Activated B cell treated with CpG ODN at 0.5 μM for 24 hours (primary cell): ENCODE results near the gene PCBP1. TPM values are rescaled to one million over a fixed set of nuclear protein-coding genes. Genes with fewer than 3 reads are reported as not detected.

Experiments
- ATAC-seq: fragments of 200-7000 bp; cut with Tn5 transposase; one replicate; pipeline ENCODE4 v1.10.0; 2021; ENCODE audit warnings: low read depth, mild to moderate bottlenecking, moderate library complexity
- CTCF ChIA-PET: fragments of 350-600 bp; sonication (Branson Sonifier 250); formaldehyde crosslinking; loops from one replicate; lab custom pipeline; 2021; ENCODE audit warnings: antibody characterized with exemption; lab: Charles Lee
- POLR2A ChIA-PET: fragments of 350-600 bp; sonication (Branson Sonifier 250); formaldehyde crosslinking; loops from one replicate; lab custom pipeline; 2021; ENCODE audit warnings: antibody characterized with exemption; lab: Charles Lee
- DNase-seq: peaks from one replicate; pipeline ENCODE4 v3.0.0; 2022
- H3K27ac Mint-ChIP-seq: one replicate; pipeline ENCODE4 v1.8.0; 2020; ENCODE audit warnings: mixed read lengths
- H3K27me3 Mint-ChIP-seq: one replicate; pipeline ENCODE4 v1.8.0; 2021; ENCODE audit warnings: mixed read lengths
- H3K36me3 Mint-ChIP-seq: one replicate; pipeline ENCODE4 v1.8.0; 2021; ENCODE audit warnings: low read depth, mixed read lengths
- H3K4me1 Mint-ChIP-seq: one replicate; pipeline ENCODE4 v1.8.0; 2021; ENCODE audit warnings: mixed read lengths
- H3K4me3 Mint-ChIP-seq: one replicate; pipeline ENCODE4 v1.8.0; 2020; ENCODE audit warnings: mild to moderate bottlenecking, mixed read lengths
- H3K9me3 Mint-ChIP-seq: one replicate; pipeline ENCODE4 v1.8.0; 2020; ENCODE audit warnings: mixed read lengths
- intact Hi-C: fragments of 100-400 bp; cut with micrococcal nuclease; formaldehyde crosslinking; loops from one replicate; pipeline ENCODE4 v1.15.1; 2024
- total RNA-seq: library from RNA; stranded (reverse); gene quantifications from 2 replicates; pipeline ENCODE4 v1.2.3, GENCODE V29; 2022
- TF ChIP-seq, protein P1 (sequence below): fragments of 200-600 bp; IDR thresholded peaks from one replicate; pipeline ENCODE4 v1.8.0; 2022; ENCODE audit warnings: antibody characterized with exemption, mild to moderate bottlenecking

Gene PCBP1
- total RNA-seq, 1 donor from 2014 or later: 370 TPM

GRCh38 chr2:70089220-70089982, 2.1 kb downstream of the PCBP1 start:
- DNase-seq (no peak), ATAC-seq (no peak)
- CTCF ChIA-PET: interaction anchor here (0.9 to 1.5 kb wide), 3 partner anchors 15 to 26 kb away, joined by 3 to 5 read pairs (median 3); no protein-coding TSS in a partner anchor
- intact Hi-C loops: loop anchor here (1.0 kb wide), 1 partner anchor 19 kb away; no protein-coding TSS in a partner anchor
- peak overlapping the region; percentile 100 for H3K27ac Mint-ChIP-seq
- TF ChIP-seq, protein P1, sequence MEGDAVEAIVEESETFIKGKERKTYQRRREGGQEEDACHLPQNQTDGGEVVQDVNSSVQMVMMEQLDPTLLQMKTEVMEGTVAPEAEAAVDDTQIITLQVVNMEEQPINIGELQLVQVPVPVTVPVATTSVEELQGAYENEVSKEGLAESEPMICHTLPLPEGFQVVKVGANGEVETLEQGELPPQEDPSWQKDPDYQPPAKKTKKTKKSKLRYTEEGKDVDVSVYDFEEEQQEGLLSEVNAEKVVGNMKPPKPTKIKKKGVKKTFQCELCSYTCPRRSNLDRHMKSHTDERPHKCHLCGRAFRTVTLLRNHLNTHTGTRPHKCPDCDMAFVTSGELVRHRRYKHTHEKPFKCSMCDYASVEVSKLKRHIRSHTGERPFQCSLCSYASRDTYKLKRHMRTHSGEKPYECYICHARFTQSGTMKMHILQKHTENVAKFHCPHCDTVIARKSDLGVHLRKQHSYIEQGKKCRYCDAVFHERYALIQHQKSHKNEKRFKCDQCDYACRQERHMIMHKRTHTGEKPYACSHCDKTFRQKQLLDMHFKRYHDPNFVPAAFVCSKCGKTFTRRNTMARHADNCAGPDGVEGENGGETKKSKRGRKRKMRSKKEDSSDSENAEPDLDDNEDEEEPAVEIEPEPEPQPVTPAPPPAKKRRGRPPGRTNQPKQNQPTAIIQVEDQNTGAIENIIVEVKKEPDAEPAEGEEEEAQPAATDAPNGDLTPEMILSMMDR: no peak
- H3K4me1 Mint-ChIP-seq: peaks cover 72% of the 10 kb centered on the region
- POLR2A ChIA-PET: interaction anchor here (0.5 to 30.7 kb wide), 9 partner anchors 11 to 193 kb away, joined by 3 to 976 read pairs (median 112); partner anchors contain the start of genes C2orf42 and MXD1
- H3K36me3 Mint-ChIP-seq: peaks cover 47% of the 10 kb centered on the region
- H3K27me3 Mint-ChIP-seq: no peaks in the 10 kb centered on the region
- H3K9me3 Mint-ChIP-seq: no peaks in the 10 kb centered on the region
- H3K4me3 Mint-ChIP-seq: peak overlapping the region; percentile 96

DNA sequence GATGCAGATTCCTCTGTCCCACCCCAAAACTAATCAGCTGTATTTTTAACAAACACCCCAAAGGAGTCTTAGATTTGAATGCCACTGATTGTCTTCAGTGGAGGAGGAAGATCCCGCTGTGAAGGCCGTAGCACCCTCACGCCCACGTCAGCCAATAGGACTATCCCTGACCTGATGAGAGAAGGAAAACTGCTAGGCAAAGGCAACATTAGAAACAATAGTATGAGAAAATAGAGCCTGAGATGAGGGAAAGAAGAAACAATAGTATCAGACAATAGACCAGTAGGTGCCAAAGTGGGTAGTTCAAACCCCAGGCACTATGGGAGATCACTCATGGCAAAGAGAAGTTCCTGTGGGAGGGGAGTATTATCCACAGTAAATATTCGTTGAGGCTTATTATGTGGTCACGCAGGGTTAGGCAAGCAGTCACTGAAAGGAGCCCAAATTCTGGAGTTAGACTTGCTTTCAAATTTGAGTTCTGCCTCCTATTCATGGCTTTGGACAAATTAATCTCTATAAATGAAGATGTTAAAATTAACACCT, 2.8 kb downstream of the PCBP1 start:
- Mint-ChIP-seq H3K9me3 (no peaks in the 10 kb centered on the region), H3K27ac (peak overlapping the region; percentile 100), H3K27me3 (no peaks in the 10 kb centered on the region), H3K36me3 (peaks cover 50% of the 10 kb centered on the region), H3K4me3 (peak overlapping the region; percentile 96), H3K4me1 (peaks cover 73% of the 10 kb centered on the region)
- DNase-seq: no peak
- TF ChIP-seq, protein P1: no peak
- intact Hi-C loops: loop anchor here (1.0 kb wide), 1 partner anchor 18 kb away; no protein-coding TSS in a partner anchor
- CTCF ChIA-PET: interaction anchor here (1.5 kb wide), 1 partner anchor 25 kb away, joined by 3 read pairs; no protein-coding TSS in a partner anchor
- no peak for ATAC-seq
- POLR2A ChIA-PET: interaction anchor here (0.5 to 30.7 kb wide), 6 partner anchors 17 to 194 kb away, joined by 3 to 976 read pairs (median 264); partner anchors contain the start of gene MXD1

GRCh38 chr2:70090706-70091334, 3.5 kb downstream of the PCBP1 start:
- peaks cover 50% of the 10 kb centered on the region for H3K36me3 Mint-ChIP-seq
- POLR2A ChIA-PET: interaction anchor here (0.6 to 30.7 kb wide), 6 partner anchors 17 to 195 kb away, joined by 4 to 976 read pairs (median 264); partner anchors contain the start of gene MXD1
- CTCF ChIA-PET: interaction anchor here (1.5 kb wide), 1 partner anchor 45 kb away, joined by 4 read pairs; no protein-coding TSS in a partner anchor
- H3K4me3 Mint-ChIP-seq: peak overlapping the region; percentile 96
- H3K27ac Mint-ChIP-seq: peak overlapping the region; percentile 100
- DNase-seq: no peak
- intact Hi-C loops: no loop called here
- H3K27me3 Mint-ChIP-seq: no peaks in the 10 kb centered on the region
- H3K4me1 Mint-ChIP-seq: peaks cover 73% of the 10 kb centered on the region
- TF ChIP-seq, protein P1: no peak
- ATAC-seq: no peak
- H3K9me3 Mint-ChIP-seq: no peaks in the 10 kb centered on the region

DNA sequence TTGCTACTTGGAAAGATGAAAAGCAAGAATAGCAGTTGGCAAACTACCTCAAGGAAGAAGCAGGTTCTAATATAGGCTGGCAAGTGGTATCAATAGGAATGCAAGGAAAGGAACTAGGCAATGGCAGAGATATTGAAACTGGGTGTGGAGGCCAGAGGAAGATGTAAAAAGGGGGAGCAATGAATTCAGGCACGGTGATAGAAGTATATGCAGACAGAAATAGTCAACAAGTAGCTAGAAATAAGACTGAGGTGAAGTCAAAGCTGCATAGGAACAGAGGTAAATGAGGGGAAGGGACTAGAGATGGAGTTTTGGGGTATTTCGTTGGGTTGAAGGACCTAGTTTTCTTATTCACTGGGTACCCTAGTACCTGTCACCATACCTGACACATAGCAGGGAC, 4.1 kb downstream of the PCBP1 start:
- Mint-ChIP-seq H3K4me3 (peak overlapping the region; percentile 26), H3K9me3 (no peaks in the 10 kb centered on the region), H3K27me3 (no peaks in the 10 kb centered on the region), H3K36me3 (peaks cover 50% of the 10 kb centered on the region), H3K27ac (peak overlapping the region; percentile 100), H3K4me1 (peaks cover 70% of the 10 kb centered on the region)
- CTCF ChIA-PET: interaction anchor here (1.5 kb wide), 1 partner anchor 44 kb away, joined by 4 read pairs; no protein-coding TSS in a partner anchor
- POLR2A ChIA-PET: interaction anchor here (10.9 to 30.7 kb wide), 4 partner anchors 16 to 177 kb away, joined by 192 to 976 read pairs (median 528); partner anchors contain the start of gene MXD1
- TF ChIP-seq, protein P1: no peak
- intact Hi-C loops: no loop called here
- no peak for DNase-seq
- no peak for ATAC-seq
